GM12878 (cell line): ENCODE results near the gene ANGPTL4. TPM values are rescaled to one million over a fixed set of nuclear protein-coding genes. Genes with fewer than 3 reads are reported as not detected.

Source experiments
- ATAC-seq: fragments of 200-7000 bp; cut with Tn5 transposase; 3 replicates; pipeline ENCODE4 v1.9.1; 2020; ENCODE audit warnings: mild to moderate bottlenecking, moderate library complexity
- BruUV-seq: library from RNA; stranded (reverse); fragments of 400-500 nt; replicated peaks from 2 replicates; lab custom pipeline; 2021; lab: Mats Ljungman, UMichigan
- CTCF ChIA-PET: fragments of 300-600 bp; sonication (Branson Sonifier 250); formaldehyde crosslinking; extraction: SDS; loops from one replicate; lab custom pipeline; 2021; ENCODE audit warnings: inconsistent platforms; lab: Yijun Ruan, JAX
- POLR2A ChIA-PET: fragments of 350-600 bp; formaldehyde crosslinking; extraction: SDS; loops from one replicate; lab custom pipeline; 2021; ENCODE audit warnings: inconsistent platforms; lab: Charles Lee
- RAD21 ChIA-PET: fragments of 300-600 bp; sonication (Branson Sonifier 250); formaldehyde crosslinking; loops from one replicate; lab custom pipeline; 2023; ENCODE audit warnings: antibody characterized with exemption; ENCODE audit not compliant: unreplicated experiment; lab: Charles Lee
- SMC1A ChIA-PET: fragments of 300-600 bp; sonication (Branson Sonifier 250); formaldehyde crosslinking; loops from one replicate; lab custom pipeline; 2023; ENCODE audit not compliant: unreplicated experiment, uncharacterized antibody; lab: Charles Lee
- DNase-seq: peaks from one replicate; pipeline ENCODE4 v3.0.0-alpha.2; 2011; ENCODE audit warnings: low read depth, low spot score
- FAIRE-seq: peaks from 3 replicates; lab custom pipeline; 2011; peaks lifted over from hg19 to GRCh38; lab: Jason Lieb, UNC
- H2AFZ ChIP-seq: 2 replicates; pipeline ENCODE4 v1.6.0; 2011; ENCODE audit warnings: low read depth, low read length, control low read depth; ENCODE audit not compliant: control insufficient read depth
- H3K27ac ChIP-seq: 2 replicates; pipeline ENCODE4 v1.5.1; 2011; ENCODE audit warnings: control low read depth; ENCODE audit not compliant: control insufficient read depth, insufficient read depth
- H3K27me3 ChIP-seq, 2 experiments: replicated peaks in 1 of 2; 2 replicates each; pipeline versions ENCODE4 v1.6.0 to v1.6.1; 2011; ENCODE audit warnings: low read length in 1 of 2; ENCODE audit not compliant: control insufficient read depth in 2 of 2, insufficient read depth in 2 of 2
- H3K36me3 ChIP-seq, 2 experiments: 2 replicates each; pipeline ENCODE4 v1.5.1; 2011; ENCODE audit warnings: low read length in 1 of 2; ENCODE audit not compliant: control insufficient read depth in 2 of 2, insufficient read depth in 2 of 2
- H3K4me1 ChIP-seq: 2 replicates; pipeline ENCODE4 v1.6.1; 2011; ENCODE audit warnings: mild to moderate bottlenecking, low read length, moderate library complexity, mixed read lengths; ENCODE audit not compliant: control insufficient read depth, insufficient read depth
- H3K4me2 ChIP-seq: 2 replicates; pipeline ENCODE4 v1.6.0; 2011; ENCODE audit warnings: control low read depth; ENCODE audit not compliant: control insufficient read depth, insufficient read depth
- H3K4me3 ChIP-seq: fragments of 200-600 bp; sonication (generic); 2 replicates; pipeline ENCODE4 v1.5.1; 2016
- H3K79me2 ChIP-seq: 2 replicates; pipeline ENCODE4 v1.6.0; 2011; ENCODE audit warnings: low read length; ENCODE audit not compliant: control insufficient read depth, insufficient read depth
- H3K9ac ChIP-seq: 2 replicates; pipeline ENCODE4 v1.8.0; 2011; ENCODE audit warnings: low read length, control low read depth, mixed read lengths; ENCODE audit not compliant: control insufficient read depth, insufficient read depth
- H3K9me3 ChIP-seq: replicated peaks from 3 replicates; pipeline ENCODE4 v1.5.1; 2011; ENCODE audit warnings: mild to moderate bottlenecking, low read length; ENCODE audit not compliant: control insufficient read depth, insufficient read depth
- H4K20me1 ChIP-seq: 2 replicates; pipeline ENCODE4 v1.6.0; 2011; ENCODE audit not compliant: control insufficient read depth, insufficient read depth
- ETV6 ChIP-seq, 2 experiments: fragments of 450-650 bp in 1 of 2; IDR thresholded peaks in 1 of 2; conservative IDR thresholded peaks in 1 of 2; 2 replicates each; pipeline ENCODE4 v1.6.1; 2014; ENCODE audit warnings: antibody characterized with exemption in 1 of 2, borderline replicate concordance in 1 of 2, low read depth in 1 of 2, mild to moderate bottlenecking in 1 of 2, moderate library complexity in 1 of 2
- FOS ChIP-seq: IDR thresholded peaks from 3 replicates; pipeline ENCODE4 v1.6.1; 2011; ENCODE audit warnings: borderline replicate concordance; ENCODE audit not compliant: insufficient read length; ENCODE audit errors: extremely low read depth
- HCFC1 ChIP-seq: fragments of 150-350 bp; IDR thresholded peaks from 2 replicates; pipeline ENCODE4 v1.6.1; 2014; ENCODE audit warnings: low read length
- MYB ChIP-seq: fragments of 150-350 bp; IDR thresholded peaks from 2 replicates; pipeline ENCODE4 v1.6.1; 2014; ENCODE audit warnings: mild to moderate bottlenecking, low read depth, low read length, borderline replicate concordance
- NFIC ChIP-seq: IDR thresholded peaks from 2 replicates; pipeline ENCODE4 v1.6.1; 2012; ENCODE audit warnings: low read depth, mild to moderate bottlenecking, inconsistent platforms, low read length, moderate library complexity
- WGBS: methylation state at CpG from one replicate; pipeline ENCODE4 v1.1.6; 2016; ENCODE audit warnings: low lambda C conversion rate; ENCODE audit not compliant: insufficient replicate concordance, insufficient coverage; ENCODE audit errors: missing lambda C conversion rate; 5-methylcytosine and 5-hydroxymethylcytosine counted together
- in situ Hi-C: fragments of 300-500 bp; cut with MboI; formaldehyde crosslinking; loops from 9 replicates; pipeline ENCODE4 v1.14.3; 2018; ENCODE audit warnings: mixed read lengths
- intact Hi-C: fragments of 100-400 bp; cut with micrococcal nuclease; formaldehyde crosslinking; loops from one replicate; pipeline ENCODE4 v1.14.2; 2022; ENCODE audit not compliant: unreplicated experiment
- polyA plus RNA-seq, 11 experiments: library from polyadenylated mRNA; depleted of rRNA in 4 of 11; unstranded in 6 of 11; stranded (reverse) in 5 of 11; fragments of >200 nt; fragmentation: Nextera tagmentation in 4 of 11; fragmentation: Illumina TruSeq in 1 of 11; extraction: Ambion mirVana in 4 of 11; extraction: Trizol in 1 of 11; gene quantifications; 1 replicate in 1 of 11; 2 replicates in 10 of 11; pipeline versions ENCODE4 v1.2.1 to v1.2.3, GENCODE V29; 2011 to 2016; ENCODE audit warnings: inconsistent platforms in 2 of 11, missing spikeins in 2 of 11, low read depth in 1 of 11
- total RNA-seq, 4 experiments: library from RNA; depleted of rRNA in 3 of 4; stranded (reverse); fragments of >200 nt in 3 of 4; fragmentation: Illumina TruSeq in 1 of 4; extraction: Trizol in 1 of 4; gene quantifications; 2 replicates each; pipeline versions ENCODE4 v1.2.1 to v1.2.3, GENCODE V29; 2013 to 2021
- TF ChIP-seq, protein P1 (sequence below): IDR thresholded peaks from 2 replicates; pipeline ENCODE4 v1.6.1; 2012; ENCODE audit warnings: improper control_type of control experiment, low read depth, low read length; ENCODE audit not compliant: insufficient replicate concordance
- TF ChIP-seq, protein P2 (sequence below): fragments of 450-650 bp; IDR thresholded peaks from 2 replicates; pipeline ENCODE4 v1.6.1; 2016; ENCODE audit warnings: mild to moderate bottlenecking
- TF ChIP-seq, protein P3 (sequence below): IDR thresholded peaks from 2 replicates; pipeline ENCODE4 v1.6.1; 2011; ENCODE audit warnings: borderline replicate concordance, low read depth, mild to moderate bottlenecking, moderate library complexity, low read length; ENCODE audit not compliant: insufficient read depth, poor library complexity, severe bottlenecking
- TF ChIP-seq, protein P4 (sequence below), 3 experiments: IDR thresholded peaks in 2 of 3; conservative IDR thresholded peaks in 1 of 3; 2 replicates each; pipeline ENCODE4 v1.5.1; 2011; ENCODE audit warnings: low read depth in 3 of 3, low read length in 3 of 3, mild to moderate bottlenecking in 3 of 3, control low read depth in 2 of 3, moderate library complexity in 2 of 3, inconsistent platforms in 1 of 3, mixed read lengths in 1 of 3; ENCODE audit not compliant: control insufficient read depth in 2 of 3, insufficient read depth in 1 of 3; ENCODE audit errors: extremely low read depth in 1 of 3

ANGPTL4 gene
- total and polyA plus RNA-seq, 10 of the 15 experiments (the other 5 are each of a cell fraction or from before 2014, with no cell fraction given), result 0.45 TPM; not detected in 9

DNA sequence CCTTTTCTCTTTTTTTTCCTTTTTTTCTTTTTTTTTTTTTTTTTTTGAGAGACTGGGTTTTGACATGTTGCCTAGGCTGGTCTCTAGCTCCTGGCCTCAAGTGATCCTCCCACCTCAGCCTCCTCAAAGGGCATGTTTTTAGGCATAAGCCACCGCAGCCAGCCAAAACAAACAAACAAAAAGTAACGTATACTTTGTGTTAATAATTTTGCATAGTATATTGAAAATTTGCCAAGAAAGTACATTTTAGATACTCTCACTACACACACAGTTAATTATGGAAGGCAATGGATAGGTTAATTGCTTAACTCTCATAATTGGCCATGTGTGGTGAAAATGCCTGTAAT, 24.6 kb downstream of the ANGPTL4 start (continued):
- TF ChIP-seq, protein P1, sequence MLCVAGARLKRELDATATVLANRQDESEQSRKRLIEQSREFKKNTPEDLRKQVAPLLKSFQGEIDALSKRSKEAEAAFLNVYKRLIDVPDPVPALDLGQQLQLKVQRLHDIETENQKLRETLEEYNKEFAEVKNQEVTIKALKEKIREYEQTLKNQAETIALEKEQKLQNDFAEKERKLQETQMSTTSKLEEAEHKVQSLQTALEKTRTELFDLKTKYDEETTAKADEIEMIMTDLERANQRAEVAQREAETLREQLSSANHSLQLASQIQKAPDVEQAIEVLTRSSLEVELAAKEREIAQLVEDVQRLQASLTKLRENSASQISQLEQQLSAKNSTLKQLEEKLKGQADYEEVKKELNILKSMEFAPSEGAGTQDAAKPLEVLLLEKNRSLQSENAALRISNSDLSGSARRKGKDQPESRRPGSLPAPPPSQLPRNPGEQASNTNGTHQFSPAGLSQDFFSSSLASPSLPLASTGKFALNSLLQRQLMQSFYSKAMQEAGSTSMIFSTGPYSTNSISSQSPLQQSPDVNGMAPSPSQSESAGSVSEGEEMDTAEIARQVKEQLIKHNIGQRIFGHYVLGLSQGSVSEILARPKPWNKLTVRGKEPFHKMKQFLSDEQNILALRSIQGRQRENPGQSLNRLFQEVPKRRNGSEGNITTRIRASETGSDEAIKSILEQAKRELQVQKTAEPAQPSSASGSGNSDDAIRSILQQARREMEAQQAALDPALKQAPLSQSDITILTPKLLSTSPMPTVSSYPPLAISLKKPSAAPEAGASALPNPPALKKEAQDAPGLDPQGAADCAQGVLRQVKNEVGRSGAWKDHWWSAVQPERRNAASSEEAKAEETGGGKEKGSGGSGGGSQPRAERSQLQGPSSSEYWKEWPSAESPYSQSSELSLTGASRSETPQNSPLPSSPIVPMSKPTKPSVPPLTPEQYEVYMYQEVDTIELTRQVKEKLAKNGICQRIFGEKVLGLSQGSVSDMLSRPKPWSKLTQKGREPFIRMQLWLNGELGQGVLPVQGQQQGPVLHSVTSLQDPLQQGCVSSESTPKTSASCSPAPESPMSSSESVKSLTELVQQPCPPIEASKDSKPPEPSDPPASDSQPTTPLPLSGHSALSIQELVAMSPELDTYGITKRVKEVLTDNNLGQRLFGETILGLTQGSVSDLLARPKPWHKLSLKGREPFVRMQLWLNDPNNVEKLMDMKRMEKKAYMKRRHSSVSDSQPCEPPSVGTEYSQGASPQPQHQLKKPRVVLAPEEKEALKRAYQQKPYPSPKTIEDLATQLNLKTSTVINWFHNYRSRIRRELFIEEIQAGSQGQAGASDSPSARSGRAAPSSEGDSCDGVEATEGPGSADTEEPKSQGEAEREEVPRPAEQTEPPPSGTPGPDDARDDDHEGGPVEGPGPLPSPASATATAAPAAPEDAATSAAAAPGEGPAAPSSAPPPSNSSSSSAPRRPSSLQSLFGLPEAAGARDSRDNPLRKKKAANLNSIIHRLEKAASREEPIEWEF, result no peak
- TF ChIP-seq HCFC1, result no peak

DNA sequence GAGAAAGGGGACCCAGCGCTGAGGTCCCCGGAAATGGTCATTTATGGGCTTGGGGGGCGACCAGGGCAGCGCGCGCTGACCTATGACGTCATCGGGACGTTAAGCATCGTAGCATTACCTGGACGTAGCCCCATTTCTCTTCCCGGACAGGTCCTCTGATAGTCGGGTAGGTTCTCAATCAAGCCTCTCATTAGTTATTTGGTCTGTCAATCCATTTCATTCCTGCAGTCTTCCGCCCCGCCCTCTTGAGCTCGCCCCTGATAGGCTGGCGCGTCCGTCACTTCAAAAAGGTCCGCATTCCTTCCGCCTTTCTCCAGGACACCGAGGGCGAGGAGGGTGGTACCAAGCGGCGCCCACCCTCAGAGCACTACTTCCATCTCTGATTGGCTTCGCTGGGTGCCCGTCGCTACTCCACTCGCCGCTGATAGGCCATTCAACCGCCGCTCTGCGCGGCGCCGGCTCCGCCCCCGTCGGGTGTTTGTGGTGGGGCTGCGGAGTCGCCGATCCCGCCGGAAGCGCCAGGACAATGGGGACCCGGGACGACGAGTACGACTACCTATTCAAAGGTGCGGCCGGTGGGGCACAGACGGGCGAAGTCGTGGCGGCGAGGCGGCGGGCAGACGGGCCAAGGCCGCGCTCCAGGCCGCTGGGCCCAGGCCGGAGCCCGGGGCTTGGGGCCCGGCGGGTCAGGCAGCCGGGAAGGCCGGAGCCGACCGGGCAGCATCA, 26.1 kb downstream of the ANGPTL4 start, which contains the start of gene RAB11B:
Gene RAB11B (plus strand): TSS at position 470 of the 726 bp plus-strand sequence. CDS start 57 bp downstream, at position 527.
- BruUV-seq, result no TSS peak
- POLR2A ChIA-PET, result interaction anchor here (0.5 to 3.0 kb wide), 10 partner anchors 10 to 447 kb away, joined by 3 to 11 read pairs (median 4); partner anchors contain the start of genes HNRNPM, MARCHF2, TIMM44 and ZNF414
- H3K4me3 ChIP-seq, result peak within 1 kb of the TSS; percentile 74
- H2AFZ ChIP-seq, result peak within 1 kb of the TSS; percentile 86
- in situ Hi-C loops (no loop called here), intact Hi-C loops (no loop called here)
- CTCF ChIA-PET, result interaction anchor here (1.0 to 1.6 kb wide), 6 partner anchors 23 to 124 kb away, joined by 3 to 14 read pairs (median 4); partner anchors contain the start of genes MARCHF2 and ZNF414
- peaks cover 5% of the 10 kb centered on the region for H4K20me1 ChIP-seq
- no peaks in the 10 kb centered on the region for H3K27me3 ChIP-seq
- RAD21 ChIA-PET, result interaction anchor here (1.1 to 1.6 kb wide), 4 partner anchors 23 to 181 kb away, joined by 3 to 5 read pairs (median 4); partner anchors contain the start of genes CERS4, MARCHF2 and ZNF414
- H3K4me1 ChIP-seq, result peaks cover 11% of the 10 kb centered on the region
- peak within 1 kb of the TSS; percentile 93 for H3K4me2 ChIP-seq
- SMC1A ChIA-PET, result interaction anchor here (0.8 kb wide), 1 partner anchor 24 kb away, joined by 3 read pairs; no protein-coding TSS in a partner anchor
- FAIRE-seq (peak; percentile 95), ATAC-seq (peak; percentile 97), DNase-seq (peak; percentile 100)
- H3K27ac ChIP-seq, result peak within 1 kb of the TSS; percentile 98
- peak within 1 kb of the TSS; percentile 96 for H3K9ac ChIP-seq
- H3K79me2 ChIP-seq, result peaks cover 22% of the 10 kb centered on the region
- no peaks in the 10 kb centered on the region for H3K36me3 ChIP-seq
- no peaks in the 10 kb centered on the region; the same call in 2 of the 3 replicates for H3K9me3 ChIP-seq
- under 1% methylated on average over 68 of the region's 70 CpGs for WGBS
- TF ChIP-seq, protein P2, sequence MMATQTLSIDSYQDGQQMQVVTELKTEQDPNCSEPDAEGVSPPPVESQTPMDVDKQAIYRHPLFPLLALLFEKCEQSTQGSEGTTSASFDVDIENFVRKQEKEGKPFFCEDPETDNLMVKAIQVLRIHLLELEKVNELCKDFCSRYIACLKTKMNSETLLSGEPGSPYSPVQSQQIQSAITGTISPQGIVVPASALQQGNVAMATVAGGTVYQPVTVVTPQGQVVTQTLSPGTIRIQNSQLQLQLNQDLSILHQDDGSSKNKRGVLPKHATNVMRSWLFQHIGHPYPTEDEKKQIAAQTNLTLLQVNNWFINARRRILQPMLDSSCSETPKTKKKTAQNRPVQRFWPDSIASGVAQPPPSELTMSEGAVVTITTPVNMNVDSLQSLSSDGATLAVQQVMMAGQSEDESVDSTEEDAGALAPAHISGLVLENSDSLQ, result peak; percentile 100
- TF ChIP-seq FOS (peak; percentile 90), MYB (no peak), ETV6 (conservative IDR thresholded peaks at IDR 0.05 in 1 of 2, IDR thresholded peaks at IDR 0.05 in 1 of 2; ENCODE audit: borderline replicate concordance in 1 of 2, low read depth in 1 of 2) (no peak), NFIC (no peak)
- TF ChIP-seq, protein P3, sequence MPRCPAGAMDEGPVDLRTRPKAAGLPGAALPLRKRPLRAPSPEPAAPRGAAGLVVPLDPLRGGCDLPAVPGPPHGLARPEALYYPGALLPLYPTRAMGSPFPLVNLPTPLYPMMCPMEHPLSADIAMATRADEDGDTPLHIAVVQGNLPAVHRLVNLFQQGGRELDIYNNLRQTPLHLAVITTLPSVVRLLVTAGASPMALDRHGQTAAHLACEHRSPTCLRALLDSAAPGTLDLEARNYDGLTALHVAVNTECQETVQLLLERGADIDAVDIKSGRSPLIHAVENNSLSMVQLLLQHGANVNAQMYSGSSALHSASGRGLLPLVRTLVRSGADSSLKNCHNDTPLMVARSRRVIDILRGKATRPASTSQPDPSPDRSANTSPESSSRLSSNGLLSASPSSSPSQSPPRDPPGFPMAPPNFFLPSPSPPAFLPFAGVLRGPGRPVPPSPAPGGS, result no peak
- TF ChIP-seq, protein P4, sequence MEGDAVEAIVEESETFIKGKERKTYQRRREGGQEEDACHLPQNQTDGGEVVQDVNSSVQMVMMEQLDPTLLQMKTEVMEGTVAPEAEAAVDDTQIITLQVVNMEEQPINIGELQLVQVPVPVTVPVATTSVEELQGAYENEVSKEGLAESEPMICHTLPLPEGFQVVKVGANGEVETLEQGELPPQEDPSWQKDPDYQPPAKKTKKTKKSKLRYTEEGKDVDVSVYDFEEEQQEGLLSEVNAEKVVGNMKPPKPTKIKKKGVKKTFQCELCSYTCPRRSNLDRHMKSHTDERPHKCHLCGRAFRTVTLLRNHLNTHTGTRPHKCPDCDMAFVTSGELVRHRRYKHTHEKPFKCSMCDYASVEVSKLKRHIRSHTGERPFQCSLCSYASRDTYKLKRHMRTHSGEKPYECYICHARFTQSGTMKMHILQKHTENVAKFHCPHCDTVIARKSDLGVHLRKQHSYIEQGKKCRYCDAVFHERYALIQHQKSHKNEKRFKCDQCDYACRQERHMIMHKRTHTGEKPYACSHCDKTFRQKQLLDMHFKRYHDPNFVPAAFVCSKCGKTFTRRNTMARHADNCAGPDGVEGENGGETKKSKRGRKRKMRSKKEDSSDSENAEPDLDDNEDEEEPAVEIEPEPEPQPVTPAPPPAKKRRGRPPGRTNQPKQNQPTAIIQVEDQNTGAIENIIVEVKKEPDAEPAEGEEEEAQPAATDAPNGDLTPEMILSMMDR (IDR thresholded peaks at IDR 0.05 in 2 of 3, conservative IDR thresholded peaks at IDR 0.05 in 1 of 3; ENCODE audit: control insufficient read depth in 2 of 3, extremely low read depth in 1 of 3, insufficient read depth in 1 of 3, low read depth in 3 of 3, low read length in 3 of 3), result no peak
